GM23248 (cell line): ENCODE results near the gene FAM25G. TPM values are rescaled to one million over a fixed set of nuclear protein-coding genes. Genes with fewer than 3 reads are reported as not detected.

ENCODE experiments used
- DNase-seq: peaks from one replicate; pipeline ENCODE4 v3.0.0-alpha.2; 2015
- H2AFZ ChIP-seq: fragments of 200-600 bp; sonication (generic); 2 replicates; pipeline ENCODE4 v1.6.1; 2016; ENCODE audit warnings: antibody characterized with exemption
- H3F3A ChIP-seq: fragments of 200-600 bp; sonication (generic); 2 replicates; pipeline ENCODE4 v1.6.1; 2016; ENCODE audit warnings: mild to moderate bottlenecking, antibody characterized with exemption, mixed run types; ENCODE audit not compliant: insufficient read depth
- H3K27ac ChIP-seq: fragments of 200-600 bp; sonication (generic); 2 replicates; pipeline ENCODE4 v1.5.1; 2016; ENCODE audit warnings: mild to moderate bottlenecking
- H3K27me3 ChIP-seq: fragments of 200-600 bp; sonication (generic); replicated peaks from 2 replicates; pipeline ENCODE4 v1.6.1; 2016; ENCODE audit warnings: mild to moderate bottlenecking; ENCODE audit not compliant: insufficient read depth
- H3K36me3 ChIP-seq: fragments of 200-600 bp; sonication (generic); 2 replicates; pipeline ENCODE4 v1.6.1; 2016; ENCODE audit warnings: low read depth, mild to moderate bottlenecking
- H3K4me1 ChIP-seq: fragments of 200-600 bp; sonication (generic); 2 replicates; pipeline ENCODE4 v1.6.1; 2016; ENCODE audit warnings: mild to moderate bottlenecking; ENCODE audit not compliant: insufficient read depth
- H3K4me2 ChIP-seq: fragments of 200-600 bp; sonication (generic); one replicate; pipeline ENCODE4 v1.6.1; 2016; ENCODE audit warnings: mild to moderate bottlenecking; ENCODE audit not compliant: unreplicated experiment
- H3K4me3 ChIP-seq: fragments of 200-600 bp; sonication (generic); 2 replicates; pipeline ENCODE4 v1.5.1; 2016; ENCODE audit warnings: mild to moderate bottlenecking
- H3K79me2 ChIP-seq: fragments of 200-600 bp; sonication (generic); 2 replicates; pipeline ENCODE4 v1.6.1; 2016; ENCODE audit warnings: mild to moderate bottlenecking; ENCODE audit not compliant: insufficient read depth
- H3K9ac ChIP-seq: fragments of 200-600 bp; sonication (generic); 2 replicates; pipeline ENCODE4 v1.6.1; 2016; ENCODE audit warnings: mild to moderate bottlenecking
- H3K9me2 ChIP-seq: fragments of 200-600 bp; sonication (generic); 2 replicates; pipeline ENCODE4 v1.6.1; 2016; ENCODE audit warnings: mixed run types, mild to moderate bottlenecking, moderate library complexity; ENCODE audit not compliant: insufficient read depth
- H3K9me3 ChIP-seq: fragments of 200-600 bp; sonication (generic); one replicate; pipeline ENCODE4 v1.6.1; 2017; ENCODE audit warnings: low read depth
- H4K20me1 ChIP-seq: fragments of 200-600 bp; sonication (generic); 2 replicates; pipeline ENCODE4 v1.6.0; 2016; ENCODE audit not compliant: insufficient read depth
- EZH2 ChIP-seq: fragments of 200-600 bp; sonication (generic); IDR thresholded peaks from 2 replicates; pipeline ENCODE4 v1.6.1; 2018; ENCODE audit warnings: antibody characterized with exemption, mild to moderate bottlenecking; ENCODE audit not compliant: insufficient read depth, poor library complexity, severe bottlenecking
- EZH2phosphoT487 ChIP-seq: fragments of 200-600 bp; sonication (generic); IDR thresholded peaks from 2 replicates; pipeline ENCODE4 v1.6.1; 2018; ENCODE audit warnings: antibody characterized with exemption, moderate library complexity, mild to moderate bottlenecking, low read depth; ENCODE audit not compliant: insufficient read depth
- WGBS, 2 experiments: methylation state at CpG; one replicate each; pipeline ENCODE4 v1.1.6; 2015 to 2017; ENCODE audit warnings: low lambda C conversion rate in 2 of 2, low coverage in 1 of 2; ENCODE audit errors: missing lambda C conversion rate in 2 of 2; 5-methylcytosine and 5-hydroxymethylcytosine counted together
- in situ Hi-C: fragments of 300-500 bp; cut with MboI; formaldehyde crosslinking; loops from 2 replicates; pipeline ENCODE4 v1.15.0; 2020
- polyA plus RNA-seq: library from polyadenylated mRNA; unstranded; fragments of >200 nt; fragmentation: Nextera tagmentation; extraction: Ambion mirVana; gene quantifications from 2 replicates; pipeline ENCODE4 v1.2.1, GENCODE V29; 2016
- total RNA-seq: library from RNA; depleted of rRNA; stranded (reverse); fragments of >200 nt; shearing (Covaris generic); gene quantifications from 2 replicates; pipeline ENCODE4 v1.2.3, GENCODE V29; 2014

Gene FAM25G
- total and polyA plus RNA-seq, 2 experiments from 2014 or later = 1.1 TPM; not detected in 1

- no peak overlapping the region for H3K27ac ChIP-seq
- H3F3A ChIP-seq = no peaks in the 10 kb centered on the region
- H4K20me1 ChIP-seq = no peaks in the 10 kb centered on the region
- no peak overlapping the region for H2AFZ ChIP-seq
- H3K4me3 ChIP-seq = no peak overlapping the region
- TF ChIP-seq EZH2phosphoT487 = no peak
- no peak for TF ChIP-seq EZH2
- H3K4me1 ChIP-seq = no peaks in the 10 kb centered on the region
- DNase-seq = no peak
- no peaks in the 10 kb centered on the region for H3K27me3 ChIP-seq
- no peak overlapping the region for H3K4me2 ChIP-seq
- no peaks in the 10 kb centered on the region for H3K79me2 ChIP-seq
- H3K9me2 ChIP-seq = no peaks in the 10 kb centered on the region
- in situ Hi-C loops = no loop called here
- 80 to 85% methylated on average over 7 of the region's 7 CpGs for WGBS, 2 experiments
- no peaks in the 10 kb centered on the region for H3K9me3 ChIP-seq
- no peak overlapping the region for H3K9ac ChIP-seq
- H3K36me3 ChIP-seq = no peaks in the 10 kb centered on the region
Measured at GRCh38 chr10:47451998-47452494, 39.5 kb downstream of the FAM25G start.

- TF ChIP-seq EZH2phosphoT487 = no peak
- no peak for TF ChIP-seq EZH2
- WGBS, 2 experiments = 68 to 73% methylated on average over 13 of the region's 13 CpGs
- Histone ChIP-seq H3F3A (no peaks in the 10 kb centered on the region), H3K4me2 (no peak overlapping the region), H3K79me2 (no peaks in the 10 kb centered on the region), H3K4me3 (no peak overlapping the region), H3K9me3 (no peaks in the 10 kb centered on the region), H2AFZ (no peak overlapping the region), H3K9ac (no peak overlapping the region), H3K9me2 (no peaks in the 10 kb centered on the region), H3K27me3 (no peaks in the 10 kb centered on the region), H3K27ac (no peak overlapping the region), H3K36me3 (no peaks in the 10 kb centered on the region), H4K20me1 (no peaks in the 10 kb centered on the region), H3K4me1 (no peaks in the 10 kb centered on the region)
- in situ Hi-C loops = no loop called here
- DNase-seq = no peak
Measured at GRCh38 chr10:47451273-47451997, 40.1 kb downstream of the FAM25G start.

GRCh38 chr10:47450442-47450841 lies 41.1 kb downstream of the FAM25G start:
- no peak overlapping the region for H3K4me2 ChIP-seq
- in situ Hi-C loops = no loop called here
- TF ChIP-seq EZH2phosphoT487 (no peak), EZH2 (no peak)
- no peaks in the 10 kb centered on the region for H4K20me1 ChIP-seq
- no peaks in the 10 kb centered on the region for H3K9me3 ChIP-seq
- no peaks in the 10 kb centered on the region for H3K4me1 ChIP-seq
- no peaks in the 10 kb centered on the region for H3K9me2 ChIP-seq
- no peak for DNase-seq
- 50 to 64% methylated on average over 2 of the region's 2 CpGs for WGBS, 2 experiments
- H3F3A ChIP-seq = no peaks in the 10 kb centered on the region
- no peaks in the 10 kb centered on the region for H3K79me2 ChIP-seq
- no peaks in the 10 kb centered on the region for H3K36me3 ChIP-seq
- no peak overlapping the region for H3K9ac ChIP-seq
- no peak overlapping the region for H3K4me3 ChIP-seq
- no peak overlapping the region for H3K27ac ChIP-seq
- H3K27me3 ChIP-seq = no peaks in the 10 kb centered on the region
- no peak overlapping the region for H2AFZ ChIP-seq

- Histone ChIP-seq H3K4me3 (no peak overlapping the region), H3F3A (no peaks in the 10 kb centered on the region), H3K9me2 (no peaks in the 10 kb centered on the region), H3K36me3 (no peaks in the 10 kb centered on the region), H3K4me1 (no peaks in the 10 kb centered on the region), H3K27ac (no peak overlapping the region), H3K27me3 (no peaks in the 10 kb centered on the region), H3K9ac (no peak overlapping the region), H3K79me2 (no peaks in the 10 kb centered on the region), H3K4me2 (no peak overlapping the region), H2AFZ (no peak overlapping the region), H3K9me3 (no peaks in the 10 kb centered on the region), H4K20me1 (no peaks in the 10 kb centered on the region)
- TF ChIP-seq EZH2 = no peak
- TF ChIP-seq EZH2phosphoT487 = no peak
- no peak for DNase-seq
- in situ Hi-C loops = no loop called here
- whole genome bisulfite sequencing, 2 experiments = 75 to 79% methylated on average over 10 of the region's 10 CpGs
Measured at GRCh38 chr10:47449979-47450378, 41.5 kb downstream of the FAM25G start.
